ENCODE measurements around the gene EIF3F. TPM values are rescaled to one million over a fixed set of nuclear protein-coding genes. Genes with fewer than 3 reads are reported as not detected.

The EIF3F gene
- polyA plus RNA-seq, 2 of the 4 experiments (the other 2 are of a cell fraction): 119 to 293 TPM

GRCh38 chr11:7968686-7969085 is 18.5 kb upstream of the EIF3F start (continued):
- TF ChIP-seq JUNB (IDR thresholded peaks at IDR 0.05) (no peak), RCOR1 (IDR thresholded peaks at IDR 0.05; ENCODE audit: low read depth, low read length) (no peak), GATA3 (IDR thresholded peaks at IDR 0.05; ENCODE audit: borderline replicate concordance) (no peak)

- no peaks in the 10 kb centered on the region for H3K4me1 ChIP-seq
- H3K9me3 ChIP-seq: no peaks in the 10 kb centered on the region
- POLR2A ChIA-PET: no interaction called here
- 43% methylated on average over 3 of the region's 3 CpGs for WGBS (ENCODE audit: missing lambda C conversion rate)
- DNase-seq (ENCODE audit: low read depth in 1 of 2, low spot score in 1 of 2) (no peak), ATAC-seq (no peak), FAIRE-seq (no peak)
- H3K27ac ChIP-seq: no peak overlapping the region
- CTCF ChIA-PET: interaction anchor here (1.7 to 1.8 kb wide), 2 partner anchors 14 to 17 kb away, joined by 4 read pairs; partner anchors contain the start of gene EIF3F
- no peak overlapping the region for H3K4me2 ChIP-seq
- TF ChIP-seq, protein P1, sequence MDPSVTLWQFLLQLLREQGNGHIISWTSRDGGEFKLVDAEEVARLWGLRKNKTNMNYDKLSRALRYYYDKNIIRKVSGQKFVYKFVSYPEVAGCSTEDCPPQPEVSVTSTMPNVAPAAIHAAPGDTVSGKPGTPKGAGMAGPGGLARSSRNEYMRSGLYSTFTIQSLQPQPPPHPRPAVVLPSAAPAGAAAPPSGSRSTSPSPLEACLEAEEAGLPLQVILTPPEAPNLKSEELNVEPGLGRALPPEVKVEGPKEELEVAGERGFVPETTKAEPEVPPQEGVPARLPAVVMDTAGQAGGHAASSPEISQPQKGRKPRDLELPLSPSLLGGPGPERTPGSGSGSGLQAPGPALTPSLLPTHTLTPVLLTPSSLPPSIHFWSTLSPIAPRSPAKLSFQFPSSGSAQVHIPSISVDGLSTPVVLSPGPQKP (IDR thresholded peaks at IDR 0.05; ENCODE audit: low read depth, low read length): no peak
- TF ChIP-seq, protein P2, sequence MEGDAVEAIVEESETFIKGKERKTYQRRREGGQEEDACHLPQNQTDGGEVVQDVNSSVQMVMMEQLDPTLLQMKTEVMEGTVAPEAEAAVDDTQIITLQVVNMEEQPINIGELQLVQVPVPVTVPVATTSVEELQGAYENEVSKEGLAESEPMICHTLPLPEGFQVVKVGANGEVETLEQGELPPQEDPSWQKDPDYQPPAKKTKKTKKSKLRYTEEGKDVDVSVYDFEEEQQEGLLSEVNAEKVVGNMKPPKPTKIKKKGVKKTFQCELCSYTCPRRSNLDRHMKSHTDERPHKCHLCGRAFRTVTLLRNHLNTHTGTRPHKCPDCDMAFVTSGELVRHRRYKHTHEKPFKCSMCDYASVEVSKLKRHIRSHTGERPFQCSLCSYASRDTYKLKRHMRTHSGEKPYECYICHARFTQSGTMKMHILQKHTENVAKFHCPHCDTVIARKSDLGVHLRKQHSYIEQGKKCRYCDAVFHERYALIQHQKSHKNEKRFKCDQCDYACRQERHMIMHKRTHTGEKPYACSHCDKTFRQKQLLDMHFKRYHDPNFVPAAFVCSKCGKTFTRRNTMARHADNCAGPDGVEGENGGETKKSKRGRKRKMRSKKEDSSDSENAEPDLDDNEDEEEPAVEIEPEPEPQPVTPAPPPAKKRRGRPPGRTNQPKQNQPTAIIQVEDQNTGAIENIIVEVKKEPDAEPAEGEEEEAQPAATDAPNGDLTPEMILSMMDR (IDR thresholded peaks at IDR 0.05): no peak
- TF ChIP-seq ZC3H11A (IDR thresholded peaks at IDR 0.05): no peak
- TF ChIP-seq USF2 (IDR thresholded peaks at IDR 0.05): no peak
- no peak for TF ChIP-seq ATOH8 (CRISPR knock-in tag; IDR thresholded peaks at IDR 0.05; ENCODE audit: low read depth)
- no peak for TF ChIP-seq HOXA7 (CRISPR knock-in tag; IDR thresholded peaks at IDR 0.05)
- TF ChIP-seq JUN (IDR thresholded peaks at IDR 0.05): no peak
- no peak for TF ChIP-seq HDAC2 (IDR thresholded peaks at IDR 0.05)
- no peak for TF ChIP-seq EHMT2 (IDR thresholded peaks at IDR 0.05; ENCODE audit: low read depth)
- TF ChIP-seq SMC3 (IDR thresholded peaks at IDR 0.05): no peak
- TF ChIP-seq ZNF302 (CRISPR knock-in tag; IDR thresholded peaks at IDR 0.05): no peak
- no peak for TF ChIP-seq POLR2AphosphoS2 (conservative IDR thresholded peaks at IDR 0.05; ENCODE audit: low read length)
- TF ChIP-seq HEYL (CRISPR knock-in tag; IDR thresholded peaks at IDR 0.05): no peak
- TF ChIP-seq NFE2L2 (conservative IDR thresholded peaks at IDR 0.05; ENCODE audit: low read length): no peak
- TF ChIP-seq RNF2 (IDR thresholded peaks at IDR 0.05; ENCODE audit: borderline replicate concordance, low read depth): no peak
- TF ChIP-seq POLR2A (IDR thresholded peaks at IDR 0.05; ENCODE audit: low read length): no peak
- no peak for TF ChIP-seq NR3C1 (IDR thresholded peaks at IDR 0.05)
- TF ChIP-seq, protein P3, sequence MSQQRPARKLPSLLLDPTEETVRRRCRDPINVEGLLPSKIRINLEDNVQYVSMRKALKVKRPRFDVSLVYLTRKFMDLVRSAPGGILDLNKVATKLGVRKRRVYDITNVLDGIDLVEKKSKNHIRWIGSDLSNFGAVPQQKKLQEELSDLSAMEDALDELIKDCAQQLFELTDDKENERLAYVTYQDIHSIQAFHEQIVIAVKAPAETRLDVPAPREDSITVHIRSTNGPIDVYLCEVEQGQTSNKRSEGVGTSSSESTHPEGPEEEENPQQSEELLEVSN (IDR thresholded peaks at IDR 0.05; ENCODE audit: borderline replicate concordance, low read depth): no peak
- no peak for TF ChIP-seq RARB (CRISPR knock-in tag; IDR thresholded peaks at IDR 0.05)
- no peak for TF ChIP-seq EP300 (IDR thresholded peaks at IDR 0.05)
- H3K4me3 ChIP-seq: no peak overlapping the region
These were observed 17.1 kb upstream of the EIF3F start for GRCh38 chr11:7969756-7970646.

Data from A549 (cell line).